Mesenchymal stem cell (in vitro differentiated cells and primary cell): ENCODE data around the gene ZWINT.

Experiments
- DNase-seq: peaks from one replicate; pipeline ENCODE4 v3.0.0-alpha.2; 2013
- H2AFZ ChIP-seq: one replicate; pipeline ENCODE4 v1.6.1; 2013; ENCODE audit warnings: low read depth, mild to moderate bottlenecking, control low read depth, inconsistent platforms, low read length, moderate library complexity
- H2AK5ac ChIP-seq: 2 replicates; pipeline ENCODE4 v1.6.1; 2013; ENCODE audit warnings: low read length, moderate library complexity, mild to moderate bottlenecking, inconsistent platforms; ENCODE audit not compliant: severe bottlenecking
- H2BK120ac ChIP-seq: one replicate; pipeline ENCODE4 v1.6.1; 2013; ENCODE audit warnings: low read depth, mild to moderate bottlenecking, inconsistent platforms, low read length, moderate library complexity
- H2BK12ac ChIP-seq, 2 experiments: one replicate each; pipeline ENCODE4 v1.6.1; 2013; ENCODE audit warnings: inconsistent platforms in 2 of 2, low read length in 2 of 2, mild to moderate bottlenecking in 2 of 2, moderate library complexity in 2 of 2, control low read depth in 1 of 2
- H2BK15ac ChIP-seq: one replicate; pipeline ENCODE4 v1.6.1; 2013; ENCODE audit warnings: mild to moderate bottlenecking, low read depth, inconsistent platforms; ENCODE audit not compliant: poor library complexity, severe bottlenecking
- H2BK5ac ChIP-seq: 2 replicates; pipeline ENCODE4 v1.6.1; 2013; ENCODE audit warnings: low read depth, mild to moderate bottlenecking, low read length, control low read depth, inconsistent platforms; ENCODE audit not compliant: poor library complexity, severe bottlenecking
- H3K14ac ChIP-seq, 2 experiments: one replicate each; pipeline ENCODE4 v1.6.1; 2013; ENCODE audit warnings: inconsistent platforms in 2 of 2, low read length in 2 of 2, control low read depth in 1 of 2, mild to moderate bottlenecking in 1 of 2, moderate library complexity in 1 of 2
- H3K18ac ChIP-seq, 2 experiments: one replicate each; pipeline ENCODE4 v1.6.1; 2013; ENCODE audit warnings: inconsistent platforms in 2 of 2, low read length in 2 of 2, control low read depth in 1 of 2, low read depth in 1 of 2, mild to moderate bottlenecking in 1 of 2
- H3K23ac ChIP-seq, 2 experiments: one replicate each; pipeline ENCODE4 v1.6.1; 2013; ENCODE audit warnings: inconsistent platforms in 2 of 2, low read length in 2 of 2, mild to moderate bottlenecking in 2 of 2, moderate library complexity in 2 of 2, control low read depth in 1 of 2
- H3K27ac ChIP-seq: 2 replicates; pipeline ENCODE4 v1.5.1; 2013; ENCODE audit warnings: mild to moderate bottlenecking, moderate library complexity, low read length, control low read depth, inconsistent platforms; ENCODE audit not compliant: poor library complexity, severe bottlenecking
- H3K27me3 ChIP-seq, 2 experiments: 2 replicates each; pipeline versions ENCODE4 v1.6.1 to v1.7.0; 2013; ENCODE audit warnings: low read length in 2 of 2, mild to moderate bottlenecking in 2 of 2, moderate library complexity in 2 of 2, control low read depth in 1 of 2, inconsistent platforms in 1 of 2; ENCODE audit not compliant: control insufficient read depth in 1 of 2, insufficient read depth in 1 of 2
- H3K36me3 ChIP-seq, 2 experiments: 2 replicates each; pipeline versions ENCODE4 v1.6.1 to v1.7.0; 2013; ENCODE audit warnings: low read length in 2 of 2, control low read depth in 1 of 2, inconsistent platforms in 1 of 2, low read depth in 1 of 2, mild to moderate bottlenecking in 1 of 2; ENCODE audit not compliant: insufficient read depth in 2 of 2, control insufficient read depth in 1 of 2
- H3K4ac ChIP-seq, 2 experiments: one replicate each; pipeline ENCODE4 v1.6.1; 2013; ENCODE audit warnings: inconsistent platforms in 2 of 2, low read length in 2 of 2, mild to moderate bottlenecking in 2 of 2, moderate library complexity in 2 of 2, control low read depth in 1 of 2, low read depth in 1 of 2
- H3K4me1 ChIP-seq: 2 replicates; pipeline ENCODE4 v1.6.1; 2013; ENCODE audit warnings: low read depth, low read length, control low read depth; ENCODE audit not compliant: control insufficient read depth, insufficient read depth
- H3K4me2 ChIP-seq: 2 replicates; pipeline ENCODE4 v1.6.1; 2013; ENCODE audit warnings: low read length, mild to moderate bottlenecking, inconsistent platforms; ENCODE audit not compliant: poor library complexity, severe bottlenecking
- H3K4me3 ChIP-seq, 2 experiments: 2 replicates each; pipeline versions ENCODE4 v1.5.1 to v1.7.0; 2013; ENCODE audit warnings: low read length in 2 of 2, mild to moderate bottlenecking in 2 of 2, control low read depth in 1 of 2, low read depth in 1 of 2; ENCODE audit not compliant: insufficient read depth in 1 of 2
- H3K79me1 ChIP-seq: replicated peaks from 2 replicates; pipeline ENCODE4 v1.6.1; 2013; ENCODE audit warnings: mild to moderate bottlenecking, control low read depth, low read length, inconsistent platforms; ENCODE audit not compliant: poor library complexity, severe bottlenecking
- H3K9ac ChIP-seq: 2 replicates; pipeline ENCODE4 v1.7.0; 2013; ENCODE audit warnings: mild to moderate bottlenecking, low read length, moderate library complexity
- H3K9me3 ChIP-seq: 2 replicates; pipeline ENCODE4 v1.7.0; 2013; ENCODE audit warnings: mild to moderate bottlenecking, low read length; ENCODE audit not compliant: control insufficient read depth
- H4K8ac ChIP-seq: one replicate; pipeline ENCODE4 v1.6.1; 2013; ENCODE audit warnings: inconsistent platforms, mild to moderate bottlenecking, low read length, moderate library complexity
- H4K91ac ChIP-seq: one replicate; pipeline ENCODE4 v1.6.1; 2013; ENCODE audit warnings: mild to moderate bottlenecking, low read length, inconsistent platforms
- WGBS: methylation state at CpG from one replicate; pipeline ENCODE4 v1.1.7; 2013; ENCODE audit warnings: mixed read lengths; 5-methylcytosine and 5-hydroxymethylcytosine counted together

ZWINT gene

DNA sequence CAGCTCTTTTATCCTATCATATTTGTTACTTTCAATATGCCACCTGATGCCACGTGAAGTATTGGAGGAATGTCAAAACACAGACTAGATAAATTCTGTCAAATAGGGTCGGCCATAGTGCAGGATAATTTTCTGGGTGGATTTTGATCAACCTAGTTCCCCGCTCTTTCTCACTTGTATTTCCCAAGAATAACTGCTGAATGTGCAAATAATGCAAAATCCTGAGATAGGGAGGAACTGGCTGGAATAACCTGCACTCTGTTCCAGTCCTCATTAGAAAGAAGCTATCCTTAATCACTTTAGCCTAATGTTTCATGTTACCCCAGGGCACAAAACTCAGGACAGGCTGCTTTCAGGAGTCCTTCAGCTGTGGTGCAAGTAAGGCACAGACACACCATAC is 33.9 kb downstream of the ZWINT start:
- Histone ChIP-seq H2BK120ac (no peak overlapping the region), H2AK5ac (no peak overlapping the region), H3K27me3 (no peaks in the 10 kb centered on the region), H2BK12ac (no peak overlapping the region), H2AFZ (no peak overlapping the region), H3K79me1 (no peaks in the 10 kb centered on the region), H3K9ac (no peak overlapping the region), H3K4me3 (no peak overlapping the region), H4K91ac (no peak overlapping the region), H3K27ac (no peak overlapping the region), H3K36me3 (no peaks in the 10 kb centered on the region), H3K4ac (no peak overlapping the region), H3K14ac (no peak overlapping the region), H2BK15ac (no peak overlapping the region), H4K8ac (no peak overlapping the region), H3K4me1 (no peaks in the 10 kb centered on the region), H3K23ac (no peak overlapping the region), H2BK5ac (no peak overlapping the region), H3K18ac (no peak overlapping the region), H3K9me3 (no peaks in the 10 kb centered on the region), H3K4me2 (no peak overlapping the region)
- no peak for DNase-seq
- WGBS: 88% methylated on average over 3 of the region's 3 CpGs

DNA sequence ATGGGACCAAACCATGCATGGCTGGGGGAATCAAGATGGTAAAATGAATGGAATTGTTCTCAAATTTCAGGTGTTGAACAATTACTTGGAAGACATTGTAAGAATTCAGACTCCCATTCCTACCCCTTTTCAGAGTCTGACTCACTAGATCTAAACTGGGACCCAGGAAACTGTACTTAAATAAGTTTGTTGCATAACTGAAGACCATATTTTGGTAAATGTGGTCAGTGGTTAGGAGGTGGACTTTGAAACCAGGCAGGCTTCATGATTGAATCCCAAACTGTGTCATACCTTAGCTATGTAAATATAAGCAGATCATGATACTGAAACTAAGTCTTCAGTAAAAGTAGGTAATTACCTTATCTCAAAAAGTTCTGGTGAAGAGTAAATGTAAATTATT is 41.7 kb downstream of the ZWINT start:
- Histone ChIP-seq H2BK12ac (no peak overlapping the region), H3K4me3 (no peak overlapping the region), H3K9ac (no peak overlapping the region), H3K36me3 (no peaks in the 10 kb centered on the region), H2BK5ac (no peak overlapping the region), H3K4me1 (no peaks in the 10 kb centered on the region), H2AFZ (no peak overlapping the region), H3K23ac (no peak overlapping the region), H3K4ac (no peak overlapping the region), H3K27ac (no peak overlapping the region), H3K9me3 (no peaks in the 10 kb centered on the region), H4K91ac (no peak overlapping the region), H2BK120ac (no peak overlapping the region), H3K79me1 (no peaks in the 10 kb centered on the region), H3K27me3 (no peaks in the 10 kb centered on the region), H3K14ac (no peak overlapping the region), H3K18ac (no peak overlapping the region), H3K4me2 (no peak overlapping the region), H2AK5ac (no peak overlapping the region), H4K8ac (no peak overlapping the region), H2BK15ac (no peak overlapping the region)
- peak; percentile 74 for DNase-seq

DNA sequence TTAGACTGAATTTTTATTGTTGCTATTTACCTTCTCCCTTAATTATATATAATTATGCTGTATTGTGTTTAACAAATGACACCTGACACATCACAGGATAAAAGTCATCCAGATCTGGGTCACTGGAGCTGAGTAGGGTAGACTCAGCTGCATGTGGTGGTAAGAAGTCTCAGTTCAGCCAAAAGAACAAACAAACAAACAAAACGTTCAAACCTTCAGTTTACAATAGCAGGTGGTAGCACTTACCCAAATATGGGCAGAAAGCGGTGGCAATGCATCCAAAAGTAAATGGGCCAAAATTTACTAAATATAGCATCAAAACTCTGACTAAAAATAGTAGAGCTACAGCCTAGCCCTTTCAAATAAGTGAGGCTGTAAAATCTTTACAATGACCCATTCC is 42.2 kb downstream of the ZWINT start:
- H2AK5ac ChIP-seq: no peak overlapping the region
- no peak overlapping the region for H3K4me2 ChIP-seq
- H3K9me3 ChIP-seq: no peaks in the 10 kb centered on the region
- H3K23ac ChIP-seq: no peak overlapping the region
- H2BK15ac ChIP-seq: no peak overlapping the region
- H3K9ac ChIP-seq: no peak overlapping the region
- no peak overlapping the region for H3K27ac ChIP-seq
- no peak overlapping the region for H3K14ac ChIP-seq
- H4K8ac ChIP-seq: no peak overlapping the region
- no peak overlapping the region for H3K4ac ChIP-seq
- H2AFZ ChIP-seq: no peak overlapping the region
- H3K18ac ChIP-seq: no peak overlapping the region
- H3K27me3 ChIP-seq: no peaks in the 10 kb centered on the region
- DNase-seq: no peak
- H2BK120ac ChIP-seq: no peak overlapping the region
- H3K36me3 ChIP-seq: no peaks in the 10 kb centered on the region
- no peak overlapping the region for H2BK5ac ChIP-seq
- H4K91ac ChIP-seq: no peak overlapping the region
- H3K79me1 ChIP-seq: no peaks in the 10 kb centered on the region
- H2BK12ac ChIP-seq: no peak overlapping the region
- no peak overlapping the region for H3K4me3 ChIP-seq
- 44% methylated on average over 2 of the region's 2 CpGs for WGBS
- H3K4me1 ChIP-seq: no peaks in the 10 kb centered on the region

DNA sequence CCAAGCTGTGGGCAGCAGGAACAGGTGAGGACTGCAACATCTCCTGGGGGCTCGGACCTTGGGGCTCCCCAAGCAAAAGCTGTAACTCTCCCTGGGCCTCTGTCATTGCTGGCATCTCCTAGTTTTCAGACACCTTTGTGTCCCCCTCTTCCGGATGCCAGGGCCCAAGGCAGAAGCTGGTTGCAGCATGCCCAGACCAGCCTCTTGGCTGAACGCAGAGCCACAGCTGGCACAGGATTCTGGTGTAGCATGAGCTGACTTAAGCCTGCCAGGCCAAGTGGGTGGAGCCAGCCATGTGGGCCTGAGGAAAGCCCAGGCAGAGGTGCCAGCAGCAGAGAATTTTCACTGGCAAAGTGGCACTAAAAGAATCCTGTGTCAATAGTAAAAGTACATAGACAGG is 43.5 kb downstream of the ZWINT start:
- Histone ChIP-seq H2BK12ac (peak overlapping the region in 1 of 2 experiments; percentile 72), H3K9ac (no peak overlapping the region), H3K79me1 (no peaks in the 10 kb centered on the region), H3K4ac (peak overlapping the region; percentile 30 to 51), H3K14ac (peak overlapping the region in 1 of 2 experiments; percentile 84), H2BK5ac (no peak overlapping the region), H3K27ac (no peak overlapping the region), H3K9me3 (no peaks in the 10 kb centered on the region), H3K4me3 (no peak overlapping the region), H3K36me3 (no peaks in the 10 kb centered on the region), H3K18ac (peak overlapping the region in 1 of 2 experiments; percentile 48), H4K91ac (no peak overlapping the region), H2AK5ac (no peak overlapping the region), H4K8ac (no peak overlapping the region), H3K27me3 (no peaks in the 10 kb centered on the region), H3K4me2 (no peak overlapping the region), H2BK120ac (no peak overlapping the region), H3K23ac (no peak overlapping the region), H2AFZ (peak overlapping the region; percentile 63), H3K4me1 (no peaks in the 10 kb centered on the region), H2BK15ac (no peak overlapping the region)
- 79% methylated on average over 3 of the region's 3 CpGs for WGBS
- DNase-seq: no peak
